Suprapubic skin (tissue), 3 donors: ENCODE results near the gene ERO1B.

Source experiments
- POLR2AphosphoS5 ChIP-seq, 3 donors: sonication (generic); formaldehyde crosslinking; IDR thresholded peaks; one replicate each; pipeline ENCODE4 v1.6.1; 2017; ENCODE audit warnings: antibody characterized with exemption in 3 of 3
- TF ChIP-seq, protein P1 (sequence below), 2 donors: fragments of 200-600 bp in 1 of 2; fragments of 450-650 bp in 1 of 2; sonication (generic) in 1 of 2; IDR thresholded peaks; one replicate each; pipeline ENCODE4 v1.5.1; 2016 to 2019; ENCODE audit warnings: antibody characterized with exemption in 2 of 2, mild to moderate bottlenecking in 1 of 2, moderate library complexity in 1 of 2

DNA sequence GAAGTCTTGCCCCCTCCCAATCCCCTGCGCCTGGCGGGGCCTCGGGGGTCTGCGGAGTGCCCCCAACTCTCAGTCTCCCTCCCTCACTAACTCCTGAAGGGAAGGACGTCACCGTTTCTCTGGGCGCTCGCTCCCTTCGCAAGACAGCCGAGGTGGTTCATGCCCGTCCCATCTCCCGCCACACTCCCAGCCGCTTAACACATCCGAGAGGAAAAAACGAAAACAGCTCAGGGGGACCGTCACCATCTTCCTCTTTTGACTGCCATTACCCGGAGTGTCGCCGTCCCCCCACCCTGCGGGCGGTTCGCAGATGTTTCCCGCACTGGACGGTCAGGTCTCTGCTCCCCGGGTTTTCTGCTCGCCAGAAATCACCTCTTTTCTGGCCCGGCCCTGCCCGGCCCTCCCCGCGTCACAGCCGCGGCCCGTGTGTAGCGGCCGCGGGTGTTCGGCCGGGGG is 532 bp downstream of the ERO1B start:
- no peak for TF ChIP-seq POLR2AphosphoS5 (IDR thresholded peaks at IDR 0.05)
- TF ChIP-seq, protein P1, sequence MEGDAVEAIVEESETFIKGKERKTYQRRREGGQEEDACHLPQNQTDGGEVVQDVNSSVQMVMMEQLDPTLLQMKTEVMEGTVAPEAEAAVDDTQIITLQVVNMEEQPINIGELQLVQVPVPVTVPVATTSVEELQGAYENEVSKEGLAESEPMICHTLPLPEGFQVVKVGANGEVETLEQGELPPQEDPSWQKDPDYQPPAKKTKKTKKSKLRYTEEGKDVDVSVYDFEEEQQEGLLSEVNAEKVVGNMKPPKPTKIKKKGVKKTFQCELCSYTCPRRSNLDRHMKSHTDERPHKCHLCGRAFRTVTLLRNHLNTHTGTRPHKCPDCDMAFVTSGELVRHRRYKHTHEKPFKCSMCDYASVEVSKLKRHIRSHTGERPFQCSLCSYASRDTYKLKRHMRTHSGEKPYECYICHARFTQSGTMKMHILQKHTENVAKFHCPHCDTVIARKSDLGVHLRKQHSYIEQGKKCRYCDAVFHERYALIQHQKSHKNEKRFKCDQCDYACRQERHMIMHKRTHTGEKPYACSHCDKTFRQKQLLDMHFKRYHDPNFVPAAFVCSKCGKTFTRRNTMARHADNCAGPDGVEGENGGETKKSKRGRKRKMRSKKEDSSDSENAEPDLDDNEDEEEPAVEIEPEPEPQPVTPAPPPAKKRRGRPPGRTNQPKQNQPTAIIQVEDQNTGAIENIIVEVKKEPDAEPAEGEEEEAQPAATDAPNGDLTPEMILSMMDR (IDR thresholded peaks at IDR 0.05): no peak
